ENCODE measurements around the gene RTP5. TPM values are rescaled to one million over a fixed set of nuclear protein-coding genes. Genes with fewer than 3 reads are reported as not detected.
A peak's percentile ranks its signal among the peaks of the same experiment; 100 is the strongest.

The RTP5 gene
- total and polyA plus RNA-seq, 12 donors = 0.15 TPM; not detected in 11

- TF ChIP-seq CTCF (IDR thresholded peaks at IDR 0.05) = no peak
- intact Hi-C loops (cut with DNase I) = no loop called here
- Histone ChIP-seq H3K4me1 (no peaks in the 10 kb centered on the region), H3K36me3 (no peaks in the 10 kb centered on the region), H3K27me3 (no peaks in the 10 kb centered on the region), H3K9me3 (peaks cover 0 to 8% (median 0%) of the 10 kb centered on the region in 11 donors), H3K27ac (no peak overlapping the region), H3K4me3 (no peak overlapping the region)
- no peak for ATAC-seq
- 72 to 83% methylated on average over 22 of the region's 22 CpGs for WGBS, 2 donors
- no peak for DNase-seq
Observed at GRCh38 chr2:241892299-241893137, 23.0 kb downstream of the RTP5 start.

DNA sequence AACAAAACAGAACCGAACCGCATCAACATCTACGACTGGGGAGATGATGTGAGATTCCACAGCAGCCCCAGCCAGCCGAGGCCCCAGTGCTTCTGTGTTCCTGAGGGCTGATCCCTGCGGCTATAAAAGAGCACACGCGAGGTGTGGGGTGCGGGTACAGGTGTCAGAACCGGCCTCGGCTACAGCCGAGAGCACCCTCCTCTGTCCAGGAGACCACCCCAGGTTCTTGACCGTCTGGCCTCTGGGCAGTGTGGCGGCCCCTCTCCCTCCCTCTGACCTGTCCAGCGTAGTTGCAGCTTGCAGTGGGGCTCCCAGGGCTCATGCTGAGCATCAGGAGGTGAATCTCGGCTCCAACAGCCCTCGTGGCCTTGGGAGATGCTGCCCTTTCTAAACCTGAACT, 23.7 kb downstream of the RTP5 start:
- ATAC-seq (no peak), DNase-seq (no peak)
- H3K9me3 ChIP-seq = peaks cover 0 to 8% (median 0%) of the 10 kb centered on the region in 11 donors
- intact Hi-C loops (cut with DNase I) = no loop called here
- 85% methylated on average over 16 of the region's 16 CpGs for WGBS, 2 donors
- H3K36me3 ChIP-seq = no peaks in the 10 kb centered on the region
- H3K27ac ChIP-seq = no peak overlapping the region
- H3K4me1 ChIP-seq = no peaks in the 10 kb centered on the region
- TF ChIP-seq CTCF (IDR thresholded peaks at IDR 0.05) = no peak
- H3K4me3 ChIP-seq = no peak overlapping the region
- no peaks in the 10 kb centered on the region for H3K27me3 ChIP-seq

DNA sequence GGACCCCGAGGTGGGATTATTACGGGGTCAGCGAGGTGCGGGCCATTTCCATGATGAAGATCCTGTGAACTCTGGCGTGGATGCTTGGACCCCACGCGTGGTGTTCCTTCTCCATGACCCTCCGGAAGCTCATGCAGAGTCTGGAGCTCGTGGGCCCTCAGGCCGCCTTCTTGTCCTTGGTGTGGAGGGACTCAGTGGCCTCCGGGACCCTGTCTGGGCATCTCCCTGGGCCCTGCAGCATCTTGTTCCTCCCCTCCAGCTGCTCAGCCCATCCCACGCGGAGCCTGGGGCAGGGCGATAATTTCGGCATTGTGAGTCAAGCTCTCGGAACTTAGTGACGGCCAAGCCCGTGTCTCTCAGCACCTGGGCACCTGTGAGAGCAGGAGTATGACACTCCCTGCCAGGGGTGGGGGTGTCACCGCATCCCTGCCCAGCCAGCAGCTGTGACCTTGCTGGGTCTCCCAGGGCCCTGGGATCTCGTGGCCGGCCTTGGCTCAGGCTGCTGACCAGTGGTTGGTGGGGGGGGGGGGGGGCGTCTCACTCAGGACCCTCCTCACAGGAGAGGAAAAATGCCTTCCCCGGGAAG, 24.6 kb downstream of the RTP5 start:
- intact Hi-C loops (cut with DNase I) = no loop called here
- WGBS, 2 donors = 82 to 87% methylated on average over 23 of the region's 23 CpGs
- Histone ChIP-seq H3K27me3 (peaks cover 0 to under 1% (median 0%) of the 10 kb centered on the region in 7 donors), H3K9me3 (peaks cover 0 to 4% (median 0%) of the 10 kb centered on the region in 11 donors), H3K4me1 (peaks cover 0 to 6% (median 0%) of the 10 kb centered on the region in 9 donors), H3K4me3 (no peak overlapping the region), H3K36me3 (no peaks in the 10 kb centered on the region), H3K27ac (no peak overlapping the region)
- no peak for TF ChIP-seq CTCF (IDR thresholded peaks at IDR 0.05)
- no peak for DNase-seq
- ATAC-seq = no peak

DNA sequence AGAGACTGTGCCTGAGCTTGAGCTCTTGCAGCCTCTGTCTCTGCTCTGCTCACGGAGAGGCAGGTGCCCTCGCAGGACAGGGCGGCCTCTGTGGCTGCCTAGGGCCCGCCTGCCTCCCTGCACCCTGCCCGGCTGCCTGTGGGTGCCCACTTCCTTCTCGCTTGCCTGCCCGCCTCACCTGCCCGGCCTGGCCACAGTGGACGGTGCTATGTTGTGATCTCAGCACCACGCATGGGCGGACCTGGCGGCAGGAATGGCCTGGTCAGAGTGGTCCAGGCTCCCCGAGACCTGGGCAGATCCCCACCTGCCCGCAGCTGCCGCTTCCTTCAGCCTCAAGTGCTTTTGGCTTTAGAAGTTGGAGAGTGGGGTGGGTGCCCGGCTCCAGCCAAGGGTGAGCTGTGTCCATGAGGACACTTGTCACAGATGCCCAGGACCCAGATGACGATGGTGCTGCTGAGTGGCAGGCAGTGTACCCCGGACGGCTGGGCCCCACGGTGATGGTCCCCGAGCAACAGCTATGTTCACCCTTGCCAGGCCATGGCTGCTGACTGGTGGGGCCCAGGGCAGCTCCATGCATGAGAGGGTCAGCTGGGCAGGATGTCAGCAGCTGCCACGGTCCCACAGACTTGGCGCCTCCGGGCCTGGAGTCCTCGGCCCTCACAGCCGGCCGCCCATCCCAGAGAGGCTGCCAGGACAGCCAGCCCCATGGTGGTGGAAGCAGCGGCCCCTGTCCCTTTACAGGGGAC, 25.3 kb downstream of the RTP5 start:
- no peak for TF ChIP-seq CTCF (IDR thresholded peaks at IDR 0.05)
- WGBS, 2 donors = 89 to 90% methylated on average over 28 of the region's 28 CpGs
- Histone ChIP-seq H3K4me1 (peaks cover 0 to 13% (median 1%) of the 10 kb centered on the region in 9 donors), H3K36me3 (no peaks in the 10 kb centered on the region), H3K9me3 (no peaks in the 10 kb centered on the region), H3K27me3 (peaks cover 0 to 5% (median 0%) of the 10 kb centered on the region in 7 donors), H3K4me3 (no peak overlapping the region), H3K27ac (no peak overlapping the region)
- peak in 1 of 8 donors; percentile 7 for ATAC-seq
- intact Hi-C loops (cut with DNase I) = no loop called here
- DNase-seq = no peak

All from heart right ventricle (tissue), 16 donors.